ENCODE data around the gene TNFRSF14.

DNA sequence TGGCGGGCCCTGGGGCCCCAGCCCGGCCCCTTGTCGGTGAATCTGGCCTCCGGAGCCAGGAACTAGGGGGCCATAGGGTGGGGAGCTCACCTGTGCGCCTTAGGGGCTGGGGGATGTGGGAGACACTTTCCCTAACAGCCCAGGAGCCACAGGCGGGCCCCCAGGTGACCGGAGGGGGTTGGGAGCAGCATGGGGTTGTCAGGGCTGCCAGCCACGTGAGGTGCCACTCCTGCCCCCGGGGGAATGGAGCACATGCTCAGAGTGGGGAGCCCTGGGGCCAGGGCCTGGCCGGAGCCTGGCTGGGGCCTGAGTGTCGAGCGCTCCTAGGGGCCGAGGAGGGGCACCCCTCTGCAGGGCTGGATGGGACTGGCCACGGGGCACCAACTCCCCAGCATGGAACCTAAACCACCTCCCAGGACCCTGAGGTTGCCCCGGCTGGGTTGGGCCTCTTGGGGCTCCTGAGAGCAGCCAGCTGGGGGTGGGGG, 50.3 kb downstream of the TNFRSF14 start:
- TF ChIP-seq, protein P1, sequence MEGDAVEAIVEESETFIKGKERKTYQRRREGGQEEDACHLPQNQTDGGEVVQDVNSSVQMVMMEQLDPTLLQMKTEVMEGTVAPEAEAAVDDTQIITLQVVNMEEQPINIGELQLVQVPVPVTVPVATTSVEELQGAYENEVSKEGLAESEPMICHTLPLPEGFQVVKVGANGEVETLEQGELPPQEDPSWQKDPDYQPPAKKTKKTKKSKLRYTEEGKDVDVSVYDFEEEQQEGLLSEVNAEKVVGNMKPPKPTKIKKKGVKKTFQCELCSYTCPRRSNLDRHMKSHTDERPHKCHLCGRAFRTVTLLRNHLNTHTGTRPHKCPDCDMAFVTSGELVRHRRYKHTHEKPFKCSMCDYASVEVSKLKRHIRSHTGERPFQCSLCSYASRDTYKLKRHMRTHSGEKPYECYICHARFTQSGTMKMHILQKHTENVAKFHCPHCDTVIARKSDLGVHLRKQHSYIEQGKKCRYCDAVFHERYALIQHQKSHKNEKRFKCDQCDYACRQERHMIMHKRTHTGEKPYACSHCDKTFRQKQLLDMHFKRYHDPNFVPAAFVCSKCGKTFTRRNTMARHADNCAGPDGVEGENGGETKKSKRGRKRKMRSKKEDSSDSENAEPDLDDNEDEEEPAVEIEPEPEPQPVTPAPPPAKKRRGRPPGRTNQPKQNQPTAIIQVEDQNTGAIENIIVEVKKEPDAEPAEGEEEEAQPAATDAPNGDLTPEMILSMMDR (IDR thresholded peaks at IDR 0.05), result no peak
- TF ChIP-seq EZH2 (IDR thresholded peaks at IDR 0.05; ENCODE audit: borderline replicate concordance, insufficient read depth, low read depth, low read length, poor library complexity, severe bottlenecking), result no peak

All from B cell (primary cell).